K562 (cell line): Measurements from ENCODE around the gene SAMD3. TPM values are rescaled to one million over a fixed set of nuclear protein-coding genes. Genes with fewer than 3 reads are reported as not detected.

Experiments
- ATAC-seq: fragments of 200-7000 bp; cut with Tn5 transposase; 3 replicates; pipeline ENCODE4 v1.9.1; 2020; ENCODE audit warnings: moderate library complexity
- BruUV-seq: library from RNA; stranded (reverse); fragments of 400-500 nt; replicated peaks from 2 replicates; lab custom pipeline; 2021; lab: Mats Ljungman, UMichigan
- CTCF ChIA-PET: fragments of 300-600 bp; formaldehyde crosslinking; extraction: SDS; loops from one replicate; lab custom pipeline; 2021; ENCODE audit warnings: low intra/inter-chr PET ratio; lab: Yijun Ruan, JAX
- POLR2A ChIA-PET: fragments of 300-600, 350-650 bp; sonication (Branson Sonifier 250); formaldehyde crosslinking; extraction: SDS; loops from one replicate; lab custom pipeline; 2021; ENCODE audit warnings: antibody characterized with exemption, inconsistent platforms; lab: Yijun Ruan, JAX
- DNase-seq, 4 experiments: peaks; one replicate each; pipeline versions ENCODE4 v3.0.0 to v3.0.0-alpha.2; 2011 to 2018; ENCODE audit warnings: low spot score in 3 of 4, mixed read lengths in 3 of 4; ENCODE audit errors: extremely low read depth in 1 of 4
- FAIRE-seq: peaks from 2 replicates; lab custom pipeline; 2011; peaks lifted over from hg19 to GRCh38; lab: Jason Lieb, UNC
- H2AFZ ChIP-seq: 2 replicates; pipeline ENCODE4 v1.6.0; 2011; ENCODE audit warnings: low read depth, low read length, control low read depth, inconsistent platforms
- H3K27ac ChIP-seq: fragments of 200-600 bp; 3 replicates; pipeline ENCODE4 v1.8.0; 2011; ENCODE audit warnings: low read depth, mild to moderate bottlenecking, control low read depth, inconsistent platforms, low read length, moderate library complexity, mixed read lengths; ENCODE audit errors: extremely low read depth
- H3K27me3 ChIP-seq, 2 experiments: fragments of 300-600 bp in 1 of 2; 2 replicates in 1 of 2; 3 replicates in 1 of 2; pipeline versions ENCODE4 v1.6.0 to v1.8.0; 2011; ENCODE audit warnings: inconsistent platforms in 2 of 2, low read length in 2 of 2, mild to moderate bottlenecking in 1 of 2, mixed read lengths in 1 of 2, moderate library complexity in 1 of 2; ENCODE audit not compliant: control insufficient read depth in 2 of 2, insufficient read depth in 2 of 2
- H3K36me3 ChIP-seq: fragments of 300-600 bp; 3 replicates; pipeline ENCODE4 v1.8.0; 2011; ENCODE audit warnings: mild to moderate bottlenecking, low read length, inconsistent platforms; ENCODE audit not compliant: control insufficient read depth, insufficient read depth
- H3K4me1 ChIP-seq, 2 experiments: fragments of 200-600 bp in 1 of 2; replicated peaks in 1 of 2; 2 replicates in 1 of 2; 3 replicates in 1 of 2; pipeline versions ENCODE4 v1.5.1 to v1.8.0; 2011; ENCODE audit warnings: inconsistent platforms in 2 of 2, low read length in 2 of 2, mild to moderate bottlenecking in 1 of 2, mixed read lengths in 1 of 2, moderate library complexity in 1 of 2; ENCODE audit not compliant: control insufficient read depth in 2 of 2, insufficient read depth in 2 of 2
- H3K4me2 ChIP-seq: 2 replicates; pipeline ENCODE4 v1.6.1; 2011; ENCODE audit warnings: low read length, control low read depth, inconsistent platforms, mixed read lengths; ENCODE audit not compliant: insufficient read depth
- H3K4me3 ChIP-seq: fragments of 200-600 bp; sonication (generic), shearing (Covaris generic); 2 replicates; pipeline ENCODE4 v1.5.1; 2016; ENCODE audit warnings: control low read depth, inconsistent platforms
- H3K79me2 ChIP-seq: fragments of 200-600 bp; 3 replicates; pipeline ENCODE4 v1.8.0; 2011; ENCODE audit warnings: low read length, inconsistent platforms; ENCODE audit not compliant: control insufficient read depth, insufficient read depth
- H3K9ac ChIP-seq, 2 experiments: 2 replicates each; pipeline versions ENCODE4 v1.6.0 to v1.6.1; 2011; ENCODE audit warnings: low read depth in 2 of 2, low read length in 2 of 2, control low read depth in 1 of 2, inconsistent platforms in 1 of 2, mild to moderate bottlenecking in 1 of 2, mixed read lengths in 1 of 2; ENCODE audit not compliant: insufficient read depth in 1 of 2
- H3K9me1 ChIP-seq: one replicate; pipeline ENCODE4 v1.6.0; 2011; ENCODE audit warnings: inconsistent platforms, mild to moderate bottlenecking, low read length, moderate library complexity; ENCODE audit not compliant: control insufficient read depth, insufficient read depth
- H3K9me3 ChIP-seq: replicated peaks from 2 replicates; pipeline ENCODE4 v1.5.1; 2011; ENCODE audit warnings: low read depth, low read length, inconsistent platforms; ENCODE audit not compliant: control insufficient read depth, insufficient read depth
- H4K20me1 ChIP-seq: replicated peaks from 2 replicates; pipeline ENCODE4 v1.6.1; 2011; ENCODE audit warnings: low read length, inconsistent platforms, mixed read lengths; ENCODE audit not compliant: control insufficient read depth, insufficient read depth
- BRD4 ChIP-seq: fragments of 200-600 bp; sonication (generic); IDR thresholded peaks from 2 replicates; pipeline ENCODE4 v1.6.1; 2017; ENCODE audit warnings: inconsistent platforms
- BRF1 ChIP-seq: IDR thresholded peaks from 3 replicates; pipeline ENCODE4 v1.6.1; 2011; ENCODE audit warnings: borderline replicate concordance, mild to moderate bottlenecking; ENCODE audit not compliant: insufficient read length; ENCODE audit errors: extremely low read depth
- CCNT2 ChIP-seq: IDR thresholded peaks from 2 replicates; pipeline ENCODE4 v1.6.1; 2011; ENCODE audit warnings: borderline replicate concordance, low read depth, mild to moderate bottlenecking, moderate library complexity, mixed read lengths, low read length; ENCODE audit not compliant: insufficient read length; ENCODE audit errors: extremely low read depth
- CHD1 ChIP-seq: fragments of 200-600 bp; sonication (generic); IDR thresholded peaks from one replicate; pipeline ENCODE4 v1.6.1; 2012; ENCODE audit warnings: mild to moderate bottlenecking, moderate library complexity, low read length, inconsistent platforms
- NFIC ChIP-seq: fragments of 450-650 bp; IDR thresholded peaks from 2 replicates; pipeline ENCODE4 v1.6.1; 2017; ENCODE audit warnings: mild to moderate bottlenecking, inconsistent platforms
- RUNX1 ChIP-seq: sonication (generic); IDR thresholded peaks from 2 replicates; pipeline ENCODE4 v1.6.1; 2016; ENCODE audit warnings: antibody characterized with exemption, low read depth
- ZNF217 ChIP-seq: sonication (generic); formaldehyde crosslinking; IDR thresholded peaks from 2 replicates; pipeline ENCODE4 v1.8.0; 2022; ENCODE audit warnings: mild to moderate bottlenecking, missing genetic modification reagents
- ZNF644 ChIP-seq: fragments of 200-800 bp; sonication (Bioruptor generic); IDR thresholded peaks from 2 replicates; pipeline ENCODE4 v1.6.1; 2016; ENCODE audit warnings: low read depth, missing genetic modification characterization, missing compliant biosample characterization
- WGBS: fragments of 100-300 bp; shearing (Covaris generic); methylation state at CpG from one replicate; pipeline ENCODE4 v1.1.6; 2016; ENCODE audit warnings: low coverage, mixed read lengths; ENCODE audit not compliant: insufficient coverage; ENCODE audit errors: missing lambda C conversion rate; 5-methylcytosine and 5-hydroxymethylcytosine counted together
- in situ Hi-C: fragments of 300-500 bp; cut with MboI; formaldehyde crosslinking; loops from 4 replicates; pipeline ENCODE4 v1.15.0; 2018; ENCODE audit warnings: inconsistent platforms, mixed read lengths
- intact Hi-C: fragments of 100-400 bp; cut with micrococcal nuclease; formaldehyde crosslinking; loops from 2 replicates; pipeline ENCODE4 v1.14.2; 2022
- polyA plus RNA-seq, 8 experiments: library from polyadenylated mRNA; depleted of rRNA in 4 of 8; stranded (reverse) in 5 of 8; unstranded in 3 of 8; fragments of >200 nt; fragmentation: Nextera tagmentation in 2 of 8; fragmentation: Illumina TruSeq in 1 of 8; extraction: Ambion mirVana in 2 of 8; extraction: Trizol in 1 of 8; gene quantifications; 2 replicates each; pipeline versions ENCODE4 v1.2.1 to v1.2.3, GENCODE V29; 2011 to 2014; ENCODE audit warnings: inconsistent platforms in 1 of 8, missing spikeins in 1 of 8
- total RNA-seq, 7 experiments: library from RNA; depleted of rRNA in 6 of 7; stranded (reverse); fragments of >200 nt in 6 of 7; fragmentation: Illumina TruSeq in 2 of 7; extraction: Trizol in 2 of 7; gene quantifications; 2 replicates each; pipeline versions ENCODE4 v1.2.1 to v1.2.3, GENCODE V29; 2011 to 2021; ENCODE audit warnings: low replicate concordance in 1 of 7
- TF ChIP-seq, protein P1 (sequence below): fragments of 450-650 bp; IDR thresholded peaks from 2 replicates; pipeline ENCODE4 v1.6.1; 2016; ENCODE audit warnings: low read depth
- TF ChIP-seq, protein P2 (sequence below): fragments of 250-450 bp; sonication (Bioruptor Pico); IDR thresholded peaks from 2 replicates; pipeline ENCODE4 v1.5.0; 2021; ENCODE audit warnings: mild to moderate bottlenecking, moderate library complexity

SAMD3 gene
- total and polyA plus RNA-seq, 9 of the 15 experiments (the other 6 are each of a cell fraction or from before 2014, with no cell fraction given), result 0.03 to 0.21 (median 0.18) TPM; not detected in 5

DNA sequence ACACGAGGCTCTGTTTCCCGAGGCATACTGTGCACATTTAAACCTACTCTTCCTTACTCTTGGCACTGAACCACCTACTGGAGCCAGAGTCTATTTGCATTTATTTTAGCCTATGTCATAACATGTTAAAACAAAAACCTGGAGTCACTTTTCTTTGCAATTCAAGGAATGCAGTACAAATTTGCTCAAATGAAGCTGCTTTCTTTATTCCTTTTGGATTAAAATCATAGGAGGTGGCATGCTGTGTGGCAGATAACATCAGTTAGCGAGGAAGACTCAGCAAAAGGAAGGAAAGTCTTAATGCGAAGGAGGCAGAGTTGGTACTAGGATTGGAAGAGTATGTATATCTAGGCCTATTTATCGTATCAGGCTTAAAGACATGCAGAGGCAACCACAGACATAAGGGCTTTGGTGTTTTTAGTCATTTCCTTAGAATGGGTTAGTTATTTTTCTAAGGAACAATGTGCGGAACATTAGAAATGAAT lies 92.9 kb downstream of the SAMD3 start:
- CTCF ChIA-PET, result no interaction called here
- WGBS, result 44% methylated on average over 6 of the region's 6 CpGs
- TF ChIP-seq CCNT2 (no peak), RUNX1 (no peak), CHD1 (no peak), ZNF217 (CRISPR knock-in tag) (no peak), ZNF644 (tag) (no peak), NFIC (no peak), BRD4 (no peak), BRF1 (no peak)
- TF ChIP-seq, protein P1, sequence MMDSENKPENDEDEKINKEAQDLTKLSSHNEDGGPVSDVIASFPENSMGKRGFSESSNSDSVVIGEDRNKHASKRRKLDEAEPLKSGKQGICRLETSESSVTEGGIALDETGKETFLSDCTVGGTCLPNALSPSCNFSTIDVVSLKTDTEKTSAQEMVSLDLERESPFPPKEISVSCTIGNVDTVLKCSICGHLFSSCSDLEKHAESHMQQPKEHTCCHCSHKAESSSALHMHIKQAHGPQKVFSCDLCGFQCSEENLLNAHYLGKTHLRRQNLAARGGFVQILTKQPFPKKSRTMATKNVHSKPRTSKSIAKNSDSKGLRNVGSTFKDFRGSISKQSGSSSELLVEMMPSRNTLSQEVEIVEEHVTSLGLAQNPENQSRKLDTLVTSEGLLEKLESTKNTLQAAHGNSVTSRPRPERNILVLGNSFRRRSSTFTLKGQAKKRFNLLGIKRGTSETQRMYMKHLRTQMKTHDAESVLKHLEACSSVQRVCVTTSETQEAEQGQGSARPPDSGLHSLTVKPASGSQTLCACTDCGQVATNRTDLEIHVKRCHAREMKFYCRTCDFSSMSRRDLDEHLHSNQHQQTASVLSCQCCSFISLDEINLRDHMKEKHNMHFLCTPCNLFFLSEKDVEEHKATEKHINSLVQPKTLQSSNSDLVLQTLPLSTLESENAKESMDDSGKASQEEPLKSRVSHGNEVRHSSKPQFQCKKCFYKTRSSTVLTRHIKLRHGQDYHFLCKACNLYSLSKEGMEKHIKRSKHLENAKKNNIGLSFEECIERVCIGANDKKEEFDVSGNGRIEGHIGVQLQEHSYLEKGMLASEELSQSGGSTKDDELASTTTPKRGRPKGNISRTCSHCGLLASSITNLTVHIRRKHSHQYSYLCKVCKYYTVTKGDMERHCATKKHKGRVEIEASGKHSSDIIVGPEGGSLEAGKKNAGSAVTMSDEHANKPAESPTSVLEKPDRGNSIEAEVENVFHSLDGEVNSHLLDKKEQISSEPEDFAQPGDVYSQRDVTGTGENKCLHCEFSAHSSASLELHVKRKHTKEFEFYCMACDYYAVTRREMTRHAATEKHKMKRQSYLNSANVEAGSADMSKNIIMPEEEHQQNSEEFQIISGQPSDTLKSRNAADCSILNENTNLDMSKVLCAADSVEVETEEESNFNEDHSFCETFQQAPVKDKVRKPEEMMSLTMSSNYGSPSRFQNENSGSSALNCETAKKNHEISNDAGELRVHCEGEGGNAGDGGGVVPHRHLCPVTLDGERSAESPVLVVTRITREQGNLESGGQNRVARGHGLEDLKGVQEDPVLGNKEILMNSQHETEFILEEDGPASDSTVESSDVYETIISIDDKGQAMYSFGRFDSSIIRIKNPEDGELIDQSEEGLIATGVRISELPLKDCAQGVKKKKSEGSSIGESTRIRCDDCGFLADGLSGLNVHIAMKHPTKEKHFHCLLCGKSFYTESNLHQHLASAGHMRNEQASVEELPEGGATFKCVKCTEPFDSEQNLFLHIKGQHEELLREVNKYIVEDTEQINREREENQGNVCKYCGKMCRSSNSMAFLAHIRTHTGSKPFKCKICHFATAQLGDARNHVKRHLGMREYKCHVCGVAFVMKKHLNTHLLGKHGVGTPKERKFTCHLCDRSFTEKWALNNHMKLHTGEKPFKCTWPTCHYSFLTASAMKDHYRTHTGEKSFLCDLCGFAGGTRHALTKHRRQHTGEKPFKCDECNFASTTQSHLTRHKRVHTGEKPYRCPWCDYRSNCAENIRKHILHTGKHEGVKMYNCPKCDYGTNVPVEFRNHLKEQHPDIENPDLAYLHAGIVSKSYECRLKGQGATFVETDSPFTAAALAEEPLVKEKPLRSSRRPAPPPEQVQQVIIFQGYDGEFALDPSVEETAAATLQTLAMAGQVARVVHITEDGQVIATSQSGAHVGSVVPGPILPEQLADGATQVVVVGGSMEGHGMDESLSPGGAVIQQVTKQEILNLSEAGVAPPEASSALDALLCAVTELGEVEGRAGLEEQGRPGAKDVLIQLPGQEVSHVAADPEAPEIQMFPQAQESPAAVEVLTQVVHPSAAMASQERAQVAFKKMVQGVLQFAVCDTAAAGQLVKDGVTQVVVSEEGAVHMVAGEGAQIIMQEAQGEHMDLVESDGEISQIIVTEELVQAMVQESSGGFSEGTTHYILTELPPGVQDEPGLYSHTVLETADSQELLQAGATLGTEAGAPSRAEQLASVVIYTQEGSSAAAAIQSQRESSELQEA, result no peak
- TF ChIP-seq, protein P2, sequence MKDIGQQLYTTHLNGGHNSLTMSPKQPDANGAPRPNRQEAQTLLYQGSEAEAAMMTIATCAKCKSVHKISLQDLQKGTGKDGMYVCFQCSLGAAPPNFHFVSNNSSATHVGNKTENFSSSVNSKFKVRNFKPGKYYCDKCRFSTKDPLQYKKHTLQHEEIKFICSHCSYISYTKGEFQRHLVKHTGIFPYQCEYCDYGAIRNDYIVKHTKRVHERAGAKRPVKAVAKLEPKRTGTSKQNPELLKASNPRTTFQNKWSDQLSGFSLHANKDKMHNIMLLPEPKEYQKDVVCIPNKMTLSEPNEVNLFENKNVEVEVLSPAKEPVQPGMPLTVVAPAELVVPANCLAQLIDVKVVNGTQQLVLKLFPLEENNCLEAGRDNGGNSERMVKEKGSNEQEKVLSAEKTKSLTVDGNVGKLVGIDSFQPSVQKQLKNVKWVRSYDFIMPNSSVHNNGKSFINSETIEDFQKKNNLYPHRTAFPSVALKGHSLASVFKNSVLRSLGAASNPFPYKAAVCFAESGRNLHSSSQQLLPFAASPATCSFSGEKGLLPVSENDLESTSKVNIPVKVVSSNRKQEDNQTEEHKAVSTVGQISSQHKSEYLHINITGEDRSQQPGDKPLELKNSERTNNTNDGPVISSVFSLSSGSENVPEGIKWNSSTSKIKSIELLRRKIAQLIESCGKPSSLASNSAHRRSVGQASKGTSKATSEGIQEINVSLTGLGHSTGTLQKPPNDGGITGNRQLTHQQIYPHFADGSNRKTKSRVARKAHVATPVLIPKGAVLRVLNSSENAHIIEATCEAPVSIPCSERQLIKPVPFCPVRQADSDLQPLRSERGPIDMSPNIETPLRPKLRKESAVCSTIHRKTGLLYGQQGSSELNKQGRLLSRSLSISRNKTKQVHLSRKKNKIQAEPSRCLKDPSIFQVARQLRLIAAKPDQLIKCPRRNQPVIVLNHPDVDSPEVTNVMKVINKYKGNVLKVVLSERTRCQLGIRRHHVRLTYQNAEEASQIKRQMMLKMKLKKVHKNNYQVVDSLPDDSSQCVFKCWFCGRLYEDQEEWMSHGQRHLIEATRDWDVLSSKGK, result no peak

More for the DNA sequence above, 92.9 kb downstream of the SAMD3 start:
- Histone ChIP-seq H4K20me1 (no peaks in the 10 kb centered on the region), H3K79me2 (no peaks in the 10 kb centered on the region), H3K9me1 (no peaks in the 10 kb centered on the region), H3K4me2 (no peak overlapping the region), H3K4me1 (no peaks in the 10 kb centered on the region; a peak in 1 of 5 replicates), H2AFZ (no peak overlapping the region), H3K36me3 (no peaks in the 10 kb centered on the region), H3K9ac (no peak overlapping the region), H3K27me3 (no peaks in the 10 kb centered on the region; a peak in 1 of 5 replicates), H3K9me3 (no peaks in the 10 kb centered on the region), H3K27ac (no peak overlapping the region), H3K4me3 (no peak overlapping the region)
- intact Hi-C loops (no loop called here), in situ Hi-C loops (no loop called here)
- FAIRE-seq, result no peak
- no peak for ATAC-seq
- POLR2A ChIA-PET, result no interaction called here
- DNase-seq, result no peak
- no TSS peak for BruUV-seq
